Measurements from ENCODE around the gene NDUFS5.

GRCh38 chr1:39080269-39080826 is 54.2 kb downstream of the NDUFS5 start:
- TF ChIP-seq BACH2 (CRISPR knock-in tag; IDR thresholded peaks at IDR 0.05; ENCODE audit: borderline replicate concordance): no peak
- TF ChIP-seq ZC3H10 (CRISPR knock-in tag; IDR thresholded peaks at IDR 0.05): no peak
- TF ChIP-seq ZNF70 (CRISPR knock-in tag; IDR thresholded peaks at IDR 0.05): no peak
- TF ChIP-seq PATZ1 (CRISPR knock-in tag; IDR thresholded peaks at IDR 0.05; ENCODE audit: borderline replicate concordance): no peak
- TF ChIP-seq GLIS3 (CRISPR knock-in tag; IDR thresholded peaks at IDR 0.05): no peak
- TF ChIP-seq ZNF565 (CRISPR knock-in tag; conservative IDR thresholded peaks at IDR 0.05; ENCODE audit: low read depth): no peak

Data from SK-N-SH treated with all-trans-retinoic acid at 6 μM for 48 hours (cell line).